H1 (cell line): ENCODE measurements around the gene KRT23. TPM values are rescaled to one million over a fixed set of nuclear protein-coding genes. Genes with fewer than 3 reads are reported as not detected.
"Not testable (repeated sequence)": the region's sequence is repeated elsewhere in the genome, so short reads cannot be mapped to it uniquely, and the experiment has no call there.

Experiments
- CTCF ChIA-PET: fragments of 300-600 bp; sonication (Branson Sonifier 250); formaldehyde crosslinking; loops from one replicate; lab custom pipeline; 2021; ENCODE audit not compliant: partially characterized antibody; lab: Charles Lee
- POLR2A ChIA-PET: fragments of 300-600 bp; sonication (Branson Sonifier 250); formaldehyde crosslinking; loops from one replicate; lab custom pipeline; 2021; ENCODE audit warnings: inconsistent platforms; ENCODE audit not compliant: partially characterized antibody; lab: Charles Lee
- DNase-seq, 2 experiments: peaks; one replicate each; pipeline versions ENCODE4 v3.0.0 to v3.0.0-alpha.2; 2010 to 2022; ENCODE audit warnings: low spot score in 2 of 2, low read depth in 1 of 2, mixed read lengths in 1 of 2
- FAIRE-seq: peaks from 2 replicates; lab custom pipeline; 2011; peaks lifted over from hg19 to GRCh38; lab: Jason Lieb, UNC
- H2AFZ ChIP-seq: 2 replicates; pipeline ENCODE4 v1.8.1; 2012; ENCODE audit warnings: low read length, inconsistent platforms
- H2AK5ac ChIP-seq: 2 replicates; pipeline ENCODE4 v1.6.1; 2013; ENCODE audit warnings: low read depth, low read length
- H2BK120ac ChIP-seq: replicated peaks from 2 replicates; pipeline ENCODE3; 2013; ENCODE audit warnings: low read depth, low read length, inconsistent platforms
- H2BK12ac ChIP-seq: 2 replicates; pipeline ENCODE4 v1.6.1; 2013; ENCODE audit warnings: low read depth, low read length
- H2BK15ac ChIP-seq: 2 replicates; pipeline ENCODE4 v1.6.1; 2013; ENCODE audit warnings: low read length
- H2BK20ac ChIP-seq: 2 replicates; pipeline ENCODE4 v1.6.1; 2013; ENCODE audit warnings: low read length
- H2BK5ac ChIP-seq: 2 replicates; pipeline ENCODE4 v1.6.1; 2013; ENCODE audit warnings: low read depth, low read length
- H3K14ac ChIP-seq: 2 replicates; pipeline ENCODE4 v1.6.1; 2013; ENCODE audit warnings: inconsistent platforms; ENCODE audit not compliant: insufficient read length
- H3K18ac ChIP-seq: 2 replicates; pipeline ENCODE4 v1.6.1; 2013; ENCODE audit warnings: low read length; ENCODE audit errors: extremely low read depth
- H3K23ac ChIP-seq: 2 replicates; pipeline ENCODE4 v1.6.1; 2013; ENCODE audit warnings: inconsistent platforms; ENCODE audit not compliant: insufficient read length
- H3K23me2 ChIP-seq: 2 replicates; pipeline ENCODE4 v1.6.1; 2013; ENCODE audit warnings: low read depth, low read length
- H3K27ac ChIP-seq: 2 replicates; pipeline ENCODE4 v1.6.1; 2011; ENCODE audit warnings: low read depth, low read length, inconsistent platforms
- H3K27me3 ChIP-seq, 4 experiments: replicated peaks in 1 of 4; 1 replicate in 1 of 4; 2 replicates in 3 of 4; pipeline versions ENCODE4 v1.6.1 to v1.8.1; 2011 to 2013; ENCODE audit warnings: low read length in 3 of 4, mild to moderate bottlenecking in 3 of 4, inconsistent platforms in 2 of 4, mixed read lengths in 2 of 4, moderate library complexity in 1 of 4; ENCODE audit not compliant: control insufficient read depth in 3 of 4, insufficient read depth in 3 of 4; ENCODE audit errors: extremely low read depth in 1 of 4
- H3K36me3 ChIP-seq, 4 experiments: 2 replicates each; pipeline versions ENCODE4 v1.6.1 to v1.8.1; 2011 to 2013; ENCODE audit warnings: mild to moderate bottlenecking in 4 of 4, low read length in 3 of 4, moderate library complexity in 2 of 4, control low read depth in 1 of 4, inconsistent platforms in 1 of 4; ENCODE audit not compliant: insufficient read depth in 4 of 4, control insufficient read depth in 2 of 4
- H3K4ac ChIP-seq: replicated peaks from 2 replicates; pipeline ENCODE3; 2013; ENCODE audit warnings: low read length, low read depth, mixed read lengths, inconsistent platforms; ENCODE audit not compliant: insufficient read length
- H3K4me1 ChIP-seq, 4 experiments: replicated peaks in 1 of 4; 1 replicate in 1 of 4; 2 replicates in 3 of 4; pipeline versions ENCODE4 v1.6.1 to v1.8.1; 2011 to 2013; ENCODE audit warnings: low read length in 3 of 4, inconsistent platforms in 2 of 4, mixed read lengths in 1 of 4; ENCODE audit not compliant: insufficient read depth in 4 of 4, control insufficient read depth in 3 of 4
- H3K4me2 ChIP-seq, 2 experiments: 2 replicates each; pipeline versions ENCODE4 v1.6.1 to v1.8.1; 2011 to 2013; ENCODE audit warnings: low read depth in 2 of 2, low read length in 2 of 2, control low read depth in 1 of 2, inconsistent platforms in 1 of 2, mild to moderate bottlenecking in 1 of 2; ENCODE audit not compliant: insufficient read depth in 1 of 2
- H3K4me3 ChIP-seq, 4 experiments: fragments of 200-600, 300-600 bp in 1 of 4; sonication (generic), shearing (Covaris generic), sonication (Bioruptor Twin) in 1 of 4; 2 replicates each; pipeline versions ENCODE4 v1.5.1 to v1.8.1; 2011 to 2016; ENCODE audit warnings: low read length in 4 of 4, low read depth in 3 of 4, control low read depth in 2 of 4, inconsistent platforms in 2 of 4, mild to moderate bottlenecking in 2 of 4, mixed read lengths in 1 of 4, moderate library complexity in 1 of 4; ENCODE audit not compliant: insufficient read depth in 2 of 4; ENCODE audit errors: extremely low read depth in 1 of 4
- H3K56ac ChIP-seq: replicated peaks from 2 replicates; pipeline ENCODE3; 2013; ENCODE audit warnings: low read depth, mild to moderate bottlenecking, mixed read lengths, low read length, inconsistent platforms; ENCODE audit not compliant: insufficient read length
- H3K79me1 ChIP-seq: 2 replicates; pipeline ENCODE4 v1.6.1; 2013; ENCODE audit warnings: low read depth, low read length, control low read depth
- H3K79me2 ChIP-seq, 2 experiments: 2 replicates each; pipeline versions ENCODE4 v1.6.1 to v1.8.1; 2012 to 2013; ENCODE audit warnings: low read length in 2 of 2, mild to moderate bottlenecking in 2 of 2, inconsistent platforms in 1 of 2; ENCODE audit not compliant: insufficient read depth in 2 of 2, control insufficient read depth in 1 of 2
- H3K9ac ChIP-seq, 4 experiments: replicated peaks in 1 of 4; 1 replicate in 1 of 4; 2 replicates in 3 of 4; pipeline versions ENCODE4 v1.6.1 to v1.8.1; 2011 to 2013; ENCODE audit warnings: low read depth in 3 of 4, low read length in 3 of 4, control low read depth in 2 of 4, mild to moderate bottlenecking in 2 of 4, moderate library complexity in 2 of 4, inconsistent platforms in 1 of 4; ENCODE audit errors: extremely low read depth in 1 of 4
- H3K9me3 ChIP-seq, 2 experiments: 2 replicates each; pipeline versions ENCODE4 v1.6.1 to v1.8.1; 2012 to 2013; ENCODE audit warnings: mild to moderate bottlenecking in 2 of 2, moderate library complexity in 2 of 2, control low read depth in 1 of 2, inconsistent platforms in 1 of 2, low read depth in 1 of 2, low read length in 1 of 2, mixed read lengths in 1 of 2; ENCODE audit not compliant: insufficient read depth in 2 of 2
- H4K20me1 ChIP-seq, 2 experiments: replicated peaks in 1 of 2; 2 replicates each; pipeline versions ENCODE3 to v1.8.1; 2011 to 2013; ENCODE audit warnings: inconsistent platforms in 2 of 2, low read length in 2 of 2, mild to moderate bottlenecking in 1 of 2; ENCODE audit not compliant: insufficient read depth in 2 of 2, control insufficient read depth in 1 of 2
- H4K5ac ChIP-seq: 2 replicates; pipeline ENCODE4 v1.6.1; 2013; ENCODE audit warnings: low read length, low read depth, mixed read lengths, inconsistent platforms; ENCODE audit not compliant: insufficient read length
- H4K8ac ChIP-seq: 2 replicates; pipeline ENCODE4 v1.8.0; 2013; ENCODE audit warnings: mild to moderate bottlenecking, moderate library complexity, low read length, inconsistent platforms; ENCODE audit not compliant: insufficient read depth; ENCODE audit errors: extremely low read depth
- H4K91ac ChIP-seq: replicated peaks from 2 replicates; pipeline ENCODE3; 2013; ENCODE audit warnings: low read length, mixed read lengths, inconsistent platforms; ENCODE audit not compliant: insufficient read length
- WGBS, 2 experiments: shearing (Covaris generic) in 1 of 2; methylation state at CpG; one replicate each; pipeline versions ENCODE4 v1.1.6 to v1.1.7; 2013 to 2015; ENCODE audit warnings: low lambda C conversion rate in 2 of 2, mixed read lengths in 2 of 2, inconsistent platforms in 1 of 2, low coverage in 1 of 2, missing lambda C conversion rate in 1 of 2; ENCODE audit not compliant: insufficient replicate concordance in 2 of 2, insufficient coverage in 1 of 2, insufficient read length in 1 of 2; ENCODE audit errors: extremely low coverage in 1 of 2, missing lambda C conversion rate in 1 of 2; 5-methylcytosine and 5-hydroxymethylcytosine counted together
- polyA plus RNA-seq, 7 experiments: library from polyadenylated mRNA; depleted of rRNA in 3 of 7; stranded (reverse) in 5 of 7; unstranded in 2 of 7; fragments of >200 nt in 5 of 7; fragments of 200-250 nt in 2 of 7; gene quantifications; 1 replicate in 5 of 7; 2 replicates in 1 of 7; 4 replicates in 1 of 7; pipeline versions ENCODE4 v1.2.1 to v1.2.3, GENCODE V29; 2011 to 2013; ENCODE audit warnings: missing spikeins in 2 of 7, mixed read lengths in 2 of 7
- total RNA-seq: library from RNA; stranded (reverse); fragmentation: NEBNext Ultra II Directional; extraction: Animal tissue kit (Norgen Biotek cat#: 25700); gene quantifications from 2 replicates; pipeline ENCODE4 v1.2.1, GENCODE V29; 2021

Gene KRT23
- total and polyA plus RNA-seq, 2 of the 8 experiments (the other 6 are each of a cell fraction or from before 2014, with no cell fraction given): not detected

- H3K36me3 ChIP-seq, H3K9me3 ChIP-seq, H3K18ac ChIP-seq, H3K23ac ChIP-seq, H3K4me2 ChIP-seq, H3K4me3 ChIP-seq, H2BK15ac ChIP-seq, POLR2A ChIA-PET, H3K4me1 ChIP-seq, H3K23me2 ChIP-seq, H2AFZ ChIP-seq, H3K56ac ChIP-seq, H2BK12ac ChIP-seq, H3K9ac ChIP-seq, H3K27me3 ChIP-seq, H4K20me1 ChIP-seq, H3K79me1 ChIP-seq, H3K27ac ChIP-seq, DNase-seq, H4K5ac ChIP-seq, H3K79me2 ChIP-seq, H3K14ac ChIP-seq, FAIRE-seq, H2AK5ac ChIP-seq, H4K91ac ChIP-seq, H3K4ac ChIP-seq, H2BK120ac ChIP-seq, H4K8ac ChIP-seq, H2BK20ac ChIP-seq, H2BK5ac ChIP-seq: not testable (repeated sequence)
- 93% methylated on average over 2 of the region's 2 CpGs; no CpG with 5 or more reads in 1 of the 2 experiments for WGBS, 2 experiments
- CTCF ChIA-PET: interaction anchor here (0.9 to 5.6 kb wide), 3 partner anchors 405 to 579 kb away, joined by 3 to 28 read pairs (median 4); no protein-coding TSS in a partner anchor
These were observed 20.3 kb downstream of the KRT23 start for GRCh38 chr17:40917116-40917515.
